Breast epithelium (tissue), 4 donors: Measurements from ENCODE around the gene S100A7A. TPM values are rescaled to one million over a fixed set of nuclear protein-coding genes. Genes with fewer than 3 reads are reported as not detected.
"Not testable (repeated sequence)": the region's sequence is repeated elsewhere in the genome, so short reads cannot be mapped to it uniquely, and the experiment has no call there.

Experiments used
- DNase-seq, 2 donors: peaks; one replicate each; pipeline ENCODE4 v3.0.0-alpha.2; 2019; ENCODE audit warnings: low spot score in 2 of 2
- H3K27ac ChIP-seq, 2 donors: fragments of 200-600 bp; sonication (generic) in 1 of 2; one replicate each; pipeline ENCODE4 v1.5.1; 2016 to 2019; ENCODE audit warnings: mild to moderate bottlenecking in 1 of 2
- H3K27me3 ChIP-seq, 2 donors: fragments of 200-600 bp; sonication (generic) in 1 of 2; one replicate each; pipeline versions ENCODE4 v1.5.1 to v1.6.0; 2017 to 2019; ENCODE audit warnings: control low read depth in 1 of 2, mild to moderate bottlenecking in 1 of 2
- H3K36me3 ChIP-seq: fragments of 200-600 bp; one replicate; pipeline ENCODE4 v1.5.1; 2019
- H3K4me1 ChIP-seq, 2 donors: fragments of 200-600 bp; sonication (generic); one replicate each; pipeline ENCODE4 v1.5.1; 2016 to 2019; ENCODE audit warnings: control low read depth in 1 of 2
- H3K4me3 ChIP-seq, 3 donors: fragments of 200-600 bp; sonication (generic); 1 replicate in 2 of 3; 2 replicates in 1 of 3; pipeline ENCODE4 v1.5.1; 2016 to 2019; ENCODE audit warnings: mild to moderate bottlenecking in 3 of 3, moderate library complexity in 2 of 3
- H3K9me3 ChIP-seq, 2 donors: fragments of 200-600 bp; sonication (generic) in 1 of 2; one replicate each; pipeline ENCODE4 v1.5.1; 2016 to 2019; ENCODE audit warnings: control low read depth in 1 of 2
- POLR2A ChIP-seq: fragments of 450-650 bp; IDR thresholded peaks from one replicate; pipeline ENCODE4 v1.6.1; 2016; ENCODE audit warnings: antibody characterized with exemption, mild to moderate bottlenecking, moderate library complexity
- POLR2AphosphoS5 ChIP-seq, 3 donors: sonication (generic); formaldehyde crosslinking; IDR thresholded peaks; one replicate each; pipeline ENCODE4 v1.6.1; 2017; ENCODE audit warnings: antibody characterized with exemption in 3 of 3
- intact Hi-C: fragments of 100-400 bp; cut with DNase I; formaldehyde crosslinking; loops from one replicate; pipeline ENCODE4 v1.15.1; 2023; ENCODE audit warnings: low total_unique reads
- total RNA-seq, 3 donors: library from RNA; depleted of rRNA; stranded (reverse); fragments of >200 nt; gene quantifications; one replicate each; pipeline ENCODE4 v1.1.0, GENCODE V29; 2016
- TF ChIP-seq, protein P1 (sequence below), 3 donors: fragments of 450-650 bp; IDR thresholded peaks; one replicate each; pipeline ENCODE4 v1.5.1; 2016 to 2017; ENCODE audit warnings: antibody characterized with exemption in 3 of 3, mild to moderate bottlenecking in 3 of 3, moderate library complexity in 3 of 3

Gene S100A7A
- total RNA-seq, 3 donors from 2014 or later: not detected

- no peaks in the 10 kb centered on the region for H3K4me1 ChIP-seq
- H3K27me3 ChIP-seq: peaks cover 0 to 4% of the 10 kb centered on the region in 2 donors
- no peaks in the 10 kb centered on the region for H3K36me3 ChIP-seq
- intact Hi-C loops: no loop called here
- TF ChIP-seq, protein P1, sequence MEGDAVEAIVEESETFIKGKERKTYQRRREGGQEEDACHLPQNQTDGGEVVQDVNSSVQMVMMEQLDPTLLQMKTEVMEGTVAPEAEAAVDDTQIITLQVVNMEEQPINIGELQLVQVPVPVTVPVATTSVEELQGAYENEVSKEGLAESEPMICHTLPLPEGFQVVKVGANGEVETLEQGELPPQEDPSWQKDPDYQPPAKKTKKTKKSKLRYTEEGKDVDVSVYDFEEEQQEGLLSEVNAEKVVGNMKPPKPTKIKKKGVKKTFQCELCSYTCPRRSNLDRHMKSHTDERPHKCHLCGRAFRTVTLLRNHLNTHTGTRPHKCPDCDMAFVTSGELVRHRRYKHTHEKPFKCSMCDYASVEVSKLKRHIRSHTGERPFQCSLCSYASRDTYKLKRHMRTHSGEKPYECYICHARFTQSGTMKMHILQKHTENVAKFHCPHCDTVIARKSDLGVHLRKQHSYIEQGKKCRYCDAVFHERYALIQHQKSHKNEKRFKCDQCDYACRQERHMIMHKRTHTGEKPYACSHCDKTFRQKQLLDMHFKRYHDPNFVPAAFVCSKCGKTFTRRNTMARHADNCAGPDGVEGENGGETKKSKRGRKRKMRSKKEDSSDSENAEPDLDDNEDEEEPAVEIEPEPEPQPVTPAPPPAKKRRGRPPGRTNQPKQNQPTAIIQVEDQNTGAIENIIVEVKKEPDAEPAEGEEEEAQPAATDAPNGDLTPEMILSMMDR (IDR thresholded peaks at IDR 0.05): no peak
- TF ChIP-seq POLR2A (no peak), POLR2AphosphoS5 (IDR thresholded peaks at IDR 0.05) (no peak)
- H3K9me3 ChIP-seq: peaks cover 0 to 7% of the 10 kb centered on the region in 2 donors
- no peak overlapping the region for H3K4me3 ChIP-seq
- no peak overlapping the region for H3K27ac ChIP-seq
- no peak for DNase-seq
Observed at GRCh38 chr1:153417136-153417888, 992 bp downstream of the S100A7A start.

GRCh38 chr1:153418758-153419435, 2.6 kb downstream of the S100A7A start:
- H3K9me3 ChIP-seq, H3K4me1 ChIP-seq, H3K27ac ChIP-seq, H3K27me3 ChIP-seq, DNase-seq, intact Hi-C loops, H3K4me3 ChIP-seq, H3K36me3 ChIP-seq: not testable (repeated sequence)

GRCh38 chr1:153419436-153419793, 3.1 kb downstream of the S100A7A start:
- H3K9me3 ChIP-seq, DNase-seq, H3K4me3 ChIP-seq, H3K27ac ChIP-seq, H3K4me1 ChIP-seq, intact Hi-C loops, H3K27me3 ChIP-seq, H3K36me3 ChIP-seq: not testable (repeated sequence)

DNA sequence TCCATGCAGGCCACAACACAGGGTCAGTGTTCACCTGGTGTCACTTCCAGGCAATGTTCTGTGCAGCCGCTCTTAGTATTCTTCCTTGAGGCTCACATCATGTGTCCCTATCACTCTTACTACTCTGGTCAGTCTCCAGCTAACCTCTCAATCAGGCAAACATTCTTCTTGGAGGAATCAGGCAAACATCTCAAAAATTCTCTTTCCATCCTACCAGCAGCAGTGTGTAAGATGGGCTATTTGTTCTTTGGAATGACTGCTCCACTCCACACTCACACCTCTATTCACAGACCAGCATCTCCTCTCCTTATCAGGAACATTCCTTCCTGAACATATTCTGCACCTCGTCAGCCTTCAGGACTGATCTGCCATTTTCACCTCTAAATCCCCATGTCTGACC, 4.0 kb downstream of the S100A7A start:
- no peak for TF ChIP-seq POLR2AphosphoS5 (IDR thresholded peaks at IDR 0.05)
- no peaks in the 10 kb centered on the region for H3K4me1 ChIP-seq
- H3K27me3 ChIP-seq: peaks cover 0 to 4% of the 10 kb centered on the region in 2 donors
- DNase-seq: no peak
- no peak overlapping the region for H3K4me3 ChIP-seq
- no peak overlapping the region for H3K27ac ChIP-seq
- no peaks in the 10 kb centered on the region for H3K9me3 ChIP-seq
- no peaks in the 10 kb centered on the region for H3K36me3 ChIP-seq
- intact Hi-C loops: no loop called here

- TF ChIP-seq POLR2A (no peak), POLR2AphosphoS5 (IDR thresholded peaks at IDR 0.05) (no peak)
- TF ChIP-seq, protein P1 (IDR thresholded peaks at IDR 0.05): no peak
- Histone ChIP-seq H3K4me3 (no peak overlapping the region), H3K36me3 (no peaks in the 10 kb centered on the region), H3K27me3 (peaks cover 0 to 4% of the 10 kb centered on the region in 2 donors), H3K27ac (no peak overlapping the region), H3K4me1 (no peaks in the 10 kb centered on the region), H3K9me3 (no peaks in the 10 kb centered on the region)
- no peak for DNase-seq
- intact Hi-C loops: no loop called here
Observed at GRCh38 chr1:153422450-153423068, 6.2 kb downstream of the S100A7A start.

- Histone ChIP-seq H3K4me1 (no peaks in the 10 kb centered on the region), H3K27ac (no peak overlapping the region), H3K36me3 (no peaks in the 10 kb centered on the region), H3K4me3 (no peak overlapping the region), H3K9me3 (no peaks in the 10 kb centered on the region), H3K27me3 (peaks cover 0 to 12% of the 10 kb centered on the region in 2 donors)
- intact Hi-C loops: no loop called here
- TF ChIP-seq POLR2A (no peak), POLR2AphosphoS5 (IDR thresholded peaks at IDR 0.05) (no peak)
- TF ChIP-seq, protein P1 (IDR thresholded peaks at IDR 0.05): no peak
- DNase-seq: no peak
Observed at GRCh38 chr1:153426809-153427208, 10.5 kb downstream of the S100A7A start.
